K562 (cell line): ENCODE results near the gene ANKRD45. TPM values are rescaled to one million over a fixed set of nuclear protein-coding genes. Genes with fewer than 3 reads are reported as not detected.

Experiments used
- CBX1 ChIP-seq: sonication (generic); IDR thresholded peaks from 2 replicates; pipeline ENCODE4 v1.6.1; 2016; ENCODE audit warnings: antibody characterized with exemption, low read depth, mild to moderate bottlenecking
- CREB1 ChIP-seq, 2 experiments: sonication (generic) in 1 of 2; formaldehyde crosslinking in 1 of 2; IDR thresholded peaks; 2 replicates each; pipeline versions ENCODE4 v1.6.1 to v1.8.0; 2012 to 2022; ENCODE audit warnings: inconsistent platforms in 1 of 2, mild to moderate bottlenecking in 1 of 2, missing genetic modification reagents in 1 of 2, moderate library complexity in 1 of 2
- DACH1 ChIP-seq: fragments of 450-650 bp; IDR thresholded peaks from 2 replicates; pipeline ENCODE4 v1.6.1; 2018; ENCODE audit not compliant: partially characterized antibody
- FOS ChIP-seq: IDR thresholded peaks from 3 replicates; pipeline ENCODE4 v1.6.1; 2011; ENCODE audit not compliant: insufficient read length; ENCODE audit errors: extremely low read depth
- HDAC6 ChIP-seq: IDR thresholded peaks from 2 replicates; pipeline ENCODE4 v1.6.1; 2012; ENCODE audit warnings: low read depth, mild to moderate bottlenecking, control low read depth, inconsistent platforms, low read length, moderate library complexity
- HLTF ChIP-seq: fragments of 450-650 bp; IDR thresholded peaks from 2 replicates; pipeline ENCODE4 v1.6.1; 2016
- HNRNPUL1 ChIP-seq: fragments of 200-400 bp; formaldehyde crosslinking; IDR thresholded peaks from 2 replicates; pipeline ENCODE4 v1.6.1; 2017; ENCODE audit warnings: low read length
- HOXB6 ChIP-seq: fragments of 250-450 bp; sonication (Bioruptor Pico); IDR thresholded peaks from 2 replicates; pipeline ENCODE4 v1.5.1; 2022; ENCODE audit warnings: mild to moderate bottlenecking, borderline replicate concordance
- KDM2B ChIP-seq: fragments of 250-450 bp; sonication (Bioruptor Pico); IDR thresholded peaks from 2 replicates; pipeline ENCODE4 v1.8.0; 2021; ENCODE audit warnings: mild to moderate bottlenecking, moderate library complexity
- MYBL2 ChIP-seq, 2 experiments: fragments of 450-650 bp in 1 of 2; sonication (generic) in 1 of 2; formaldehyde crosslinking in 1 of 2; IDR thresholded peaks; 2 replicates each; pipeline versions ENCODE4 v1.6.1 to v1.8.1; 2017 to 2022; ENCODE audit warnings: borderline replicate concordance in 1 of 2, inconsistent platforms in 1 of 2, low read depth in 1 of 2, mild to moderate bottlenecking in 1 of 2, missing genetic modification reagents in 1 of 2, moderate library complexity in 1 of 2
- REST ChIP-seq, 2 experiments: fragments of 450-650 bp; formaldehyde crosslinking in 1 of 2; IDR thresholded peaks; 2 replicates each; pipeline versions ENCODE4 v1.4.0 to v1.6.1; 2014 to 2020; ENCODE audit warnings: mild to moderate bottlenecking in 2 of 2, borderline replicate concordance in 1 of 2, low read depth in 1 of 2
- SAP30 ChIP-seq: fragments of 200-600 bp; sonication (generic); IDR thresholded peaks from 2 replicates; pipeline ENCODE4 v1.6.1; 2012; ENCODE audit warnings: borderline replicate concordance, low read depth, mild to moderate bottlenecking, moderate library complexity, low read length, control low read depth, inconsistent platforms; ENCODE audit not compliant: insufficient read depth, poor library complexity, severe bottlenecking
- SMAD4 ChIP-seq: fragments of 250-450 bp; sonication (Bioruptor Pico); conservative IDR thresholded peaks from 2 replicates; pipeline ENCODE4 v1.8.0; 2021; ENCODE audit warnings: inconsistent platforms, mild to moderate bottlenecking, moderate library complexity
- SUPT5H ChIP-seq: fragments of 450-650 bp; IDR thresholded peaks from 2 replicates; pipeline ENCODE4 v1.6.1; 2016
- U2AF1 ChIP-seq: fragments of 200-400 bp; formaldehyde crosslinking; optimal IDR thresholded peaks from 2 replicates; pipeline ENCODE3; 2017; ENCODE audit warnings: mild to moderate bottlenecking, low read depth, low read length, moderate library complexity
- ZFX ChIP-seq: sonication (generic); formaldehyde crosslinking; IDR thresholded peaks from 2 replicates; pipeline ENCODE4 v1.8.0; 2022; ENCODE audit warnings: mild to moderate bottlenecking, missing genetic modification reagents, moderate library complexity
- ZNF174 ChIP-seq: fragments of 250-450 bp; sonication (Bioruptor Pico); IDR thresholded peaks from 2 replicates; pipeline ENCODE4 v1.4.0; 2020; ENCODE audit warnings: mild to moderate bottlenecking
- ZNF384 ChIP-seq: IDR thresholded peaks from 2 replicates; pipeline ENCODE4 v1.6.1; 2012; ENCODE audit warnings: low read depth, low read length, improper control_type of control experiment
- ZNF717 ChIP-seq: fragments of 250-450 bp; sonication (Bioruptor Pico); IDR thresholded peaks from 2 replicates; pipeline ENCODE4 v1.5.0; 2021
- ZNF780A ChIP-seq: fragments of 250-450 bp; sonication (Bioruptor Pico); IDR thresholded peaks from 2 replicates; pipeline ENCODE4 v1.5.0; 2021; ENCODE audit warnings: mild to moderate bottlenecking
- ZNF785 ChIP-seq: fragments of 250-450 bp; sonication (Bioruptor Pico); IDR thresholded peaks from 2 replicates; pipeline ENCODE4 v1.4.0; 2020; ENCODE audit warnings: mild to moderate bottlenecking
- polyA plus RNA-seq, 8 experiments: library from polyadenylated mRNA; depleted of rRNA in 4 of 8; stranded (reverse) in 5 of 8; unstranded in 3 of 8; fragments of >200 nt; fragmentation: Nextera tagmentation in 2 of 8; fragmentation: Illumina TruSeq in 1 of 8; extraction: Ambion mirVana in 2 of 8; extraction: Trizol in 1 of 8; gene quantifications; 2 replicates each; pipeline versions ENCODE4 v1.2.1 to v1.2.3, GENCODE V29; 2011 to 2014; ENCODE audit warnings: inconsistent platforms in 1 of 8, missing spikeins in 1 of 8
- total RNA-seq, 7 experiments: library from RNA; depleted of rRNA in 6 of 7; stranded (reverse); fragments of >200 nt in 6 of 7; fragmentation: Illumina TruSeq in 2 of 7; extraction: Trizol in 2 of 7; gene quantifications; 2 replicates each; pipeline versions ENCODE4 v1.2.1 to v1.2.3, GENCODE V29; 2011 to 2021; ENCODE audit warnings: low replicate concordance in 1 of 7

ANKRD45 gene
- total and polyA plus RNA-seq, 9 of the 15 experiments (the other 6 are each of a cell fraction or from before 2014, with no cell fraction given), result 0.10 to 0.30 (median 0.11) TPM; not detected in 2

GRCh38 chr1:173714759-173715537, 45.3 kb upstream of the ANKRD45 start, which contains the start of gene KLHL20 (continued):
- peak; percentile 67 for TF ChIP-seq REST (IDR thresholded peaks at IDR 0.05; ENCODE audit: borderline replicate concordance)
- 0 out of 2 replicates have a peak, but pooled peaks have one; percentile 23 for TF ChIP-seq REST (CRISPR knock-in tag; IDR thresholded peaks at IDR 0.05; ENCODE audit: low read depth)
- TF ChIP-seq ZNF717 (CRISPR knock-in tag), result no peak
- peak; percentile 66; the same call in 1 of the 2 replicates for TF ChIP-seq MYBL2 (IDR thresholded peaks at IDR 0.05; ENCODE audit: low read depth)
- TF ChIP-seq MYBL2 (CRISPR knock-in tag; IDR thresholded peaks at IDR 0.05; ENCODE audit: borderline replicate concordance), result no peak
- TF ChIP-seq HLTF, result peak; percentile 98
- TF ChIP-seq KDM2B, result peak; percentile 60; the same call in 1 of the 2 replicates
- no peak for TF ChIP-seq HDAC6
- TF ChIP-seq ZNF174 (CRISPR knock-in tag), result 0 out of 2 replicates have a peak, but pooled peaks have one; percentile 68
- peak; percentile 75 for TF ChIP-seq SAP30
- TF ChIP-seq ZFX (CRISPR knock-in tag), result peak; percentile 91
- TF ChIP-seq ZNF384, result 0 out of 2 replicates have a peak, but pooled peaks have one; percentile 4
- no peak for TF ChIP-seq ZNF785 (CRISPR knock-in tag)
- peak; percentile 96 for TF ChIP-seq CBX1
- no peak for TF ChIP-seq DACH1
- no peak for TF ChIP-seq HNRNPUL1
- peak; percentile 99 for TF ChIP-seq SUPT5H
- no peak for TF ChIP-seq HOXB6 (CRISPR knock-in tag)
- peak; percentile 85 for TF ChIP-seq SMAD4 (CRISPR knock-in tag)
- no peak for TF ChIP-seq FOS
- TF ChIP-seq CREB1 (IDR thresholded peaks at IDR 0.05), result peak; percentile 37; the same call in 1 of the 2 replicates
- TF ChIP-seq CREB1 (CRISPR knock-in tag; IDR thresholded peaks at IDR 0.05), result peak; percentile 65
- no peak for TF ChIP-seq ZNF780A (CRISPR knock-in tag)
- TF ChIP-seq U2AF1, result no peak
